A673 (cell line): Measurements from ENCODE around the gene SMOC2. TPM values are rescaled to one million over a fixed set of nuclear protein-coding genes. Genes with fewer than 3 reads are reported as not detected.

Source experiments
- BruUV-seq: library from RNA; stranded (reverse); fragments of 400-500 nt; replicated peaks from 2 replicates; lab custom pipeline; 2021; lab: Mats Ljungman, UMichigan
- CTCF ChIA-PET: fragments of 300-600 bp; sonication (Branson Sonifier 250); formaldehyde crosslinking; loops from one replicate; lab custom pipeline; 2022; ENCODE audit warnings: antibody characterized with exemption; lab: Charles Lee
- POLR2A ChIA-PET: fragments of 300-600 bp; sonication (Branson Sonifier 250); formaldehyde crosslinking; loops from one replicate; lab custom pipeline; 2022; ENCODE audit warnings: antibody characterized with exemption; ENCODE audit not compliant: low non-redundant PET; lab: Charles Lee
- DNase-seq: peaks from one replicate; pipeline ENCODE4 v3.0.0-alpha.2; 2015; ENCODE audit warnings: low spot score
- H3K27ac ChIP-seq: fragments of 200-600 bp; sonication (generic); 2 replicates; pipeline ENCODE4 v1.5.1; 2016; ENCODE audit warnings: mixed run types, low read depth, mild to moderate bottlenecking, mixed read lengths, antibody characterized with exemption, low read length; ENCODE audit not compliant: poor library complexity, severe bottlenecking
- H3K27me3 ChIP-seq: fragments of 200-600 bp; sonication (generic); replicated peaks from 2 replicates; pipeline ENCODE4 v1.6.1; 2017; ENCODE audit warnings: mixed run types, low read depth, mild to moderate bottlenecking, mixed read lengths, antibody characterized with exemption, low read length; ENCODE audit not compliant: insufficient read depth, poor library complexity
- H3K36me3 ChIP-seq: fragments of 200-600 bp; sonication (generic); 2 replicates; pipeline ENCODE4 v1.6.1; 2016; ENCODE audit warnings: mixed run types, mild to moderate bottlenecking, mixed read lengths, antibody characterized with exemption, low read length; ENCODE audit not compliant: insufficient read depth, poor library complexity, severe bottlenecking
- H3K4me1 ChIP-seq: fragments of 200-600 bp; sonication (generic); 2 replicates; pipeline ENCODE4 v1.6.1; 2017; ENCODE audit warnings: mixed run types, mild to moderate bottlenecking, mixed read lengths, antibody characterized with exemption, low read length; ENCODE audit not compliant: insufficient read depth, poor library complexity, severe bottlenecking
- H3K4me3 ChIP-seq: fragments of 200-600 bp; sonication (generic); 2 replicates; pipeline ENCODE4 v1.5.1; 2016; ENCODE audit warnings: low read depth, mixed run types, mild to moderate bottlenecking, mixed read lengths, low read length; ENCODE audit not compliant: poor library complexity, severe bottlenecking
- H3K9me3 ChIP-seq: fragments of 200-600 bp; sonication (generic); 2 replicates; pipeline ENCODE4 v1.6.1; 2016; ENCODE audit warnings: mixed run types, low read depth, mild to moderate bottlenecking, mixed read lengths, antibody characterized with exemption, low read length; ENCODE audit not compliant: poor library complexity, severe bottlenecking
- EZH2 ChIP-seq: fragments of 200-600 bp; sonication (generic); IDR thresholded peaks from 2 replicates; pipeline ENCODE4 v1.6.1; 2017; ENCODE audit warnings: borderline replicate concordance, low read depth, mild to moderate bottlenecking, mixed read lengths, antibody characterized with exemption, low read length; ENCODE audit not compliant: poor library complexity, severe bottlenecking
- intact Hi-C: fragments of 100-400 bp; cut with micrococcal nuclease; formaldehyde crosslinking; loops from one replicate; pipeline ENCODE4 v1.10.0; 2022; ENCODE audit not compliant: unreplicated experiment
- total RNA-seq: library from RNA; stranded (reverse); gene quantifications from 2 replicates; pipeline ENCODE4 v1.2.3, GENCODE V29; 2021
- TF ChIP-seq, protein P1 (sequence below): fragments of 300-800, 200-600 bp; sonication (generic); conservative IDR thresholded peaks from 2 replicates; pipeline ENCODE4 v1.5.1; 2017; ENCODE audit warnings: low read depth, mild to moderate bottlenecking, antibody characterized with exemption, low read length, moderate library complexity, mixed read lengths

Gene SMOC2
- total RNA-seq, 1 experiment from 2014 or later = 1.8 TPM

- TF ChIP-seq, protein P1, sequence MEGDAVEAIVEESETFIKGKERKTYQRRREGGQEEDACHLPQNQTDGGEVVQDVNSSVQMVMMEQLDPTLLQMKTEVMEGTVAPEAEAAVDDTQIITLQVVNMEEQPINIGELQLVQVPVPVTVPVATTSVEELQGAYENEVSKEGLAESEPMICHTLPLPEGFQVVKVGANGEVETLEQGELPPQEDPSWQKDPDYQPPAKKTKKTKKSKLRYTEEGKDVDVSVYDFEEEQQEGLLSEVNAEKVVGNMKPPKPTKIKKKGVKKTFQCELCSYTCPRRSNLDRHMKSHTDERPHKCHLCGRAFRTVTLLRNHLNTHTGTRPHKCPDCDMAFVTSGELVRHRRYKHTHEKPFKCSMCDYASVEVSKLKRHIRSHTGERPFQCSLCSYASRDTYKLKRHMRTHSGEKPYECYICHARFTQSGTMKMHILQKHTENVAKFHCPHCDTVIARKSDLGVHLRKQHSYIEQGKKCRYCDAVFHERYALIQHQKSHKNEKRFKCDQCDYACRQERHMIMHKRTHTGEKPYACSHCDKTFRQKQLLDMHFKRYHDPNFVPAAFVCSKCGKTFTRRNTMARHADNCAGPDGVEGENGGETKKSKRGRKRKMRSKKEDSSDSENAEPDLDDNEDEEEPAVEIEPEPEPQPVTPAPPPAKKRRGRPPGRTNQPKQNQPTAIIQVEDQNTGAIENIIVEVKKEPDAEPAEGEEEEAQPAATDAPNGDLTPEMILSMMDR = no peak
- TF ChIP-seq EZH2 = no peak
- ChIA-PET POLR2A (no interaction called here), CTCF (no interaction called here)
- no peak for DNase-seq
- intact Hi-C loops = no loop called here
- Histone ChIP-seq H3K4me1 (no peaks in the 10 kb centered on the region), H3K27ac (no peak overlapping the region), H3K27me3 (peaks cover 7% of the 10 kb centered on the region), H3K9me3 (no peaks in the 10 kb centered on the region), H3K4me3 (no peak overlapping the region), H3K36me3 (no peaks in the 10 kb centered on the region)
- BruUV-seq = no TSS peak
Measured at GRCh38 chr6:168686029-168686738, 245.2 kb downstream of the SMOC2 start.

- H3K9me3 ChIP-seq = no peaks in the 10 kb centered on the region
- intact Hi-C loops = no loop called here
- CTCF ChIA-PET = no interaction called here
- POLR2A ChIA-PET = no interaction called here
- no peak overlapping the region for H3K27ac ChIP-seq
- H3K27me3 ChIP-seq = peaks cover 2% of the 10 kb centered on the region
- H3K4me1 ChIP-seq = no peaks in the 10 kb centered on the region
- no peak overlapping the region for H3K4me3 ChIP-seq
- no peaks in the 10 kb centered on the region for H3K36me3 ChIP-seq
- TF ChIP-seq, protein P1 = no peak
- TF ChIP-seq EZH2 = no peak
- no TSS peak for BruUV-seq
- no peak for DNase-seq
Measured at GRCh38 chr6:168686831-168687730, 246.1 kb downstream of the SMOC2 start.

DNA sequence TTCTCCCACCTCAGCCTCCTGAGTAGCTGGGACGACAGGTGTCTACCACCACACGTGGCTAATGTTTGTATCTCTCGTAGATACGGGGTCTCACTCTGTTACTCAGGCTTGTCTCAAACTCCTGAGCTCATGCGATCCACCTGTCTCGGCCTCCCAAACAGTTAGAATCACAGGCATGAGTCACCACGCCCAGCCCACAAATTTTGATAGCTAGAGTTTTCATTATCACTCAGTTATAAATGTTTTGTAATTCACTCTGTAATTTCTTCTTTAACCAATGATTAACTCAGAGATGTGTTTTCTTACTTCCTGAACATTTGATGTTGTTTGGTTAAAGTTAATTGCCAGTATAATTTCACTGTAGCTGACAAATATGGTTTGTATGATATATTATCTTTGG is 249.3 kb downstream of the SMOC2 start:
- Histone ChIP-seq H3K36me3 (no peaks in the 10 kb centered on the region), H3K4me3 (no peak overlapping the region), H3K4me1 (no peaks in the 10 kb centered on the region), H3K9me3 (no peaks in the 10 kb centered on the region), H3K27me3 (peaks cover 2% of the 10 kb centered on the region), H3K27ac (no peak overlapping the region)
- intact Hi-C loops = no loop called here
- ChIA-PET CTCF (no interaction called here), POLR2A (no interaction called here)
- BruUV-seq = no TSS peak
- no peak for DNase-seq
- no peak for TF ChIP-seq EZH2
- TF ChIP-seq, protein P1 = no peak
